A673 (cell line): Measurements from ENCODE around the gene SH3RF1.

Experiments used
- EZH2 ChIP-seq: fragments of 200-600 bp; sonication (generic); IDR thresholded peaks from 2 replicates; pipeline ENCODE4 v1.6.1; 2017; ENCODE audit warnings: borderline replicate concordance, low read depth, mild to moderate bottlenecking, mixed read lengths, antibody characterized with exemption, low read length; ENCODE audit not compliant: poor library complexity, severe bottlenecking
- TF ChIP-seq, protein P1 (sequence below): fragments of 300-800, 200-600 bp; sonication (generic); conservative IDR thresholded peaks from 2 replicates; pipeline ENCODE4 v1.5.1; 2017; ENCODE audit warnings: low read depth, mild to moderate bottlenecking, antibody characterized with exemption, low read length, moderate library complexity, mixed read lengths

DNA sequence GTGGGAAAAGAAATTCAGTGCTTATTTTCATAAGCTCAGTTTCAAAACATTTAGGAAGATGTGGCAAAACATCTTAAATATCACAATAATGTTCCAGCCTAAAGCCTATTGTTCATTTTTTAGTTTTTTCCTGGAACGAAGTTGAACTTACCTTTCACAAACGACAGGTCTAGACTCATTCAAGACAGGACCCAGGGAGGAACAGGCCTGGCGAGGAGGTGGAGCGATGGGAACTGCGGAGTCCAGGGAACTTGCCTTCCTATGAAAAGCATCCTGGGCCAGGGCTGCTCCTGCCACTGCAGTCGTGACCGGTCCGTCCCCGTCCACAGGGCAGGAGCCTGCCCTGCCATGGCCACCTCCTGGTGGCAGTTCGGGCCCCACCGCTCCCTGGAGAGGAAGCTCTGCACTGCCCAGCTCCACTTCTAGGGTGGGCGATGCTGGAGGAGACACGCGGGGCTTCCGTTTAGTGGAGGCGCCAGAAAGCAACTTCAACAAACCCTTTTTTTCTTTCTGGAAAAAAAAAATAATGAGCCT, 164.0 kb downstream of the SH3RF1 start:
- TF ChIP-seq, protein P1, sequence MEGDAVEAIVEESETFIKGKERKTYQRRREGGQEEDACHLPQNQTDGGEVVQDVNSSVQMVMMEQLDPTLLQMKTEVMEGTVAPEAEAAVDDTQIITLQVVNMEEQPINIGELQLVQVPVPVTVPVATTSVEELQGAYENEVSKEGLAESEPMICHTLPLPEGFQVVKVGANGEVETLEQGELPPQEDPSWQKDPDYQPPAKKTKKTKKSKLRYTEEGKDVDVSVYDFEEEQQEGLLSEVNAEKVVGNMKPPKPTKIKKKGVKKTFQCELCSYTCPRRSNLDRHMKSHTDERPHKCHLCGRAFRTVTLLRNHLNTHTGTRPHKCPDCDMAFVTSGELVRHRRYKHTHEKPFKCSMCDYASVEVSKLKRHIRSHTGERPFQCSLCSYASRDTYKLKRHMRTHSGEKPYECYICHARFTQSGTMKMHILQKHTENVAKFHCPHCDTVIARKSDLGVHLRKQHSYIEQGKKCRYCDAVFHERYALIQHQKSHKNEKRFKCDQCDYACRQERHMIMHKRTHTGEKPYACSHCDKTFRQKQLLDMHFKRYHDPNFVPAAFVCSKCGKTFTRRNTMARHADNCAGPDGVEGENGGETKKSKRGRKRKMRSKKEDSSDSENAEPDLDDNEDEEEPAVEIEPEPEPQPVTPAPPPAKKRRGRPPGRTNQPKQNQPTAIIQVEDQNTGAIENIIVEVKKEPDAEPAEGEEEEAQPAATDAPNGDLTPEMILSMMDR: no peak
- TF ChIP-seq EZH2: no peak
